Measurements from ENCODE around the gene SPATA2. TPM values are rescaled to one million over a fixed set of nuclear protein-coding genes. Genes with fewer than 3 reads are reported as not detected.

The SPATA2 gene
- polyA plus RNA-seq, 2 of the 4 experiments (the other 2 are of a cell fraction): 4.7 to 5.1 TPM

- CTCF ChIA-PET: interaction anchor here (0.6 to 1.7 kb wide), 11 partner anchors 8 to 312 kb away, joined by 3 to 19 read pairs (median 3); no protein-coding TSS in a partner anchor
- 91% methylated on average over 9 of the region's 10 CpGs for WGBS (ENCODE audit: missing lambda C conversion rate)
- TF ChIP-seq MAFK (IDR thresholded peaks at IDR 0.05; ENCODE audit: partially characterized antibody) (no peak), ZNF302 (CRISPR knock-in tag; IDR thresholded peaks at IDR 0.05) (no peak), PBX3 (IDR thresholded peaks at IDR 0.05) (no peak)
- TF ChIP-seq, protein P1, sequence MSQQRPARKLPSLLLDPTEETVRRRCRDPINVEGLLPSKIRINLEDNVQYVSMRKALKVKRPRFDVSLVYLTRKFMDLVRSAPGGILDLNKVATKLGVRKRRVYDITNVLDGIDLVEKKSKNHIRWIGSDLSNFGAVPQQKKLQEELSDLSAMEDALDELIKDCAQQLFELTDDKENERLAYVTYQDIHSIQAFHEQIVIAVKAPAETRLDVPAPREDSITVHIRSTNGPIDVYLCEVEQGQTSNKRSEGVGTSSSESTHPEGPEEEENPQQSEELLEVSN (IDR thresholded peaks at IDR 0.05; ENCODE audit: borderline replicate concordance, low read depth): no peak
- no peak for FAIRE-seq
- Histone ChIP-seq H3K4me3 (no peak overlapping the region), H3K27ac (peak overlapping the region in 1 of 2 experiments; percentile 65; a peak in 3 of 6 replicates), H3K4me2 (no peak overlapping the region), H3K9me3 (no peaks in the 10 kb centered on the region), H3K4me1 (peaks cover 26% of the 10 kb centered on the region)
- POLR2A ChIA-PET: interaction anchor here (0.7 kb wide), 1 partner anchor 16 kb away, joined by 3 read pairs; no protein-coding TSS in a partner anchor
- no peak; a peak in 1 of 6 replicates for ATAC-seq
- DNase-seq (ENCODE audit: low read depth in 1 of 2, low spot score in 1 of 2): no peak
Observed at GRCh38 chr20:49854190-49854875, 61.0 kb downstream of the SPATA2 start.

DNA sequence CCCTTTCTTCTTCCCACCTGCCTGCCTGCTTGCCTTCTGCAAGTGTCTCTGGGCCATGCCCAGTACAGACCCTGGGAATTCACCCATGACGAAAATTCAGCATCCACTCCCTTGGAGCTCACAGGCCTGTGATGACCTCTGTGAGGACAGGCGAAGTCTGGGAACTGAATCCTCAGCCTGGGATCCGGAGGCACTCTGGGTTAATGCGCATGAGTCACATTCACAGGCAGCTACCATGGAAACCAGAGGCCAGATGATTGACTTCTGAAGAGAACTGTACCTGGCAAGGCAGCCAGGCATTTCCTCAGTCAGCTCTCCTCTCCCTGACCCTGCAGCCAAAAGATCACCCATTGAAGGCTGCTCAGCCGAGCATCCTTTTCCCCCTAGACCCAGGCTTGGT lies 61.7 kb downstream of the SPATA2 start:
- H3K4me1 ChIP-seq: peaks cover 26% of the 10 kb centered on the region
- no peak for FAIRE-seq
- peak overlapping the region; percentile 9 to 65; a peak in 4 of 6 replicates for H3K27ac ChIP-seq
- H3K4me3 ChIP-seq: no peak overlapping the region
- TF ChIP-seq ZC3H11A (IDR thresholded peaks at IDR 0.05) (no peak), JUNB (IDR thresholded peaks at IDR 0.05) (no peak), CEBPB (IDR thresholded peaks at IDR 0.05) (no peak), FOSL2 (IDR thresholded peaks at IDR 0.05) (no peak), FOSL2 (CRISPR knock-in tag; IDR thresholded peaks at IDR 0.05) (peak; percentile 41; the same call in 1 of the 2 replicates)
- TF ChIP-seq, protein P2, sequence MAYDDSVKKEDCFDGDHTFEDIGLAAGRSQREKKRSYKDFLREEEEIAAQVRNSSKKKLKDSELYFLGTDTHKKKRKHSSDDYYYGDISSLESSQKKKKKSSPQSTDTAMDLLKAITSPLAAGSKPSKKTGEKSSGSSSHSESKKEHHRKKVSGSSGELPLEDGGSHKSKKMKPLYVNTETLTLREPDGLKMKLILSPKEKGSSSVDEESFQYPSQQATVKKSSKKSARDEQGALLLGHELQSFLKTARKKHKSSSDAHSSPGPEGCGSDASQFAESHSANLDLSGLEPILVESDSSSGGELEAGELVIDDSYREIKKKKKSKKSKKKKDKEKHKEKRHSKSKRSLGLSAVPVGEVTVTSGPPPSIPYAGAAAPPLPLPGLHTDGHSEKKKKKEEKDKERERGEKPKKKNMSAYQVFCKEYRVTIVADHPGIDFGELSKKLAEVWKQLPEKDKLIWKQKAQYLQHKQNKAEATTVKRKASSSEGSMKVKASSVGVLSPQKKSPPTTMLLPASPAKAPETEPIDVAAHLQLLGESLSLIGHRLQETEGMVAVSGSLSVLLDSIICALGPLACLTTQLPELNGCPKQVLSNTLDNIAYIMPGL (CRISPR knock-in tag; IDR thresholded peaks at IDR 0.05; ENCODE audit: borderline replicate concordance): no peak
- DNase-seq (ENCODE audit: low read depth in 1 of 2, low spot score in 1 of 2): peak in 1 of 2 experiments; percentile 66
- ChIA-PET CTCF (interaction anchor here (1.0 to 1.7 kb wide), 7 partner anchors 13 to 245 kb away, joined by 3 to 19 read pairs (median 3); no protein-coding TSS in a partner anchor), POLR2A (interaction anchor here (0.7 kb wide), 1 partner anchor 15 kb away, joined by 3 read pairs; no protein-coding TSS in a partner anchor)
- ATAC-seq: peak; percentile 67 to 81; a peak in 5 of 6 replicates
- 0 out of 3 replicates have a peak overlapping the region, but pooled peaks have one; percentile 14 for H3K4me2 ChIP-seq
- 73% methylated on average over 5 of the region's 5 CpGs for WGBS (ENCODE audit: missing lambda C conversion rate)
- H3K9me3 ChIP-seq: no peaks in the 10 kb centered on the region

Small RNA genes within 50 kb of the gene (small RNA-seq; reads per million reads assigned to genes)
- gene RF00017 (0 reads per million in 6 experiments), gene RF00019 (0 reads per million in 6 experiments)

Other genes starting within 250 kb of the SPATA2 start
- gene B4GALT5, start 201.7 kb downstream of the SPATA2 start, polyA plus RNA-seq (2011; rRNA removed): 82.8 and 88.7 TPM in 2 replicates
- gene B4GALT5, start 201.7 kb downstream of the SPATA2 start, polyA plus RNA-seq (2017; fragmentation: RNase III; extraction: RNeasy Plus Mini Kit Qiagen cat#74134 plus additional on column Dnase treatment): 68.1 to 84.0 TPM (median 81.5 TPM) in 3 replicates
- gene SLC9A8, start 102.7 kb downstream of the SPATA2 start, polyA plus RNA-seq (2011; rRNA removed): 5.0 and 7.4 TPM in 2 replicates
- gene SLC9A8, start 102.7 kb downstream of the SPATA2 start, polyA plus RNA-seq (2017; fragmentation: RNase III; extraction: RNeasy Plus Mini Kit Qiagen cat#74134 plus additional on column Dnase treatment): 7.9 to 9.5 TPM (median 7.9 TPM) in 3 replicates
- 44.8 and 67.8 TPM in 2 replicates for gene RNF114, start 20.9 kb upstream of the SPATA2 start, polyA plus RNA-seq (2011; rRNA removed)
- 43.1 to 47.0 TPM (median 44.0 TPM) in 3 replicates for gene RNF114, start 20.9 kb upstream of the SPATA2 start, polyA plus RNA-seq (2017; fragmentation: RNase III; extraction: RNeasy Plus Mini Kit Qiagen cat#74134 plus additional on column Dnase treatment)
- gene SNAI1, start 67.5 kb upstream of the SPATA2 start, polyA plus RNA-seq (2011; rRNA removed): 7.0 and 7.2 TPM in 2 replicates
- gene SNAI1, start 67.5 kb upstream of the SPATA2 start, polyA plus RNA-seq (2017; fragmentation: RNase III; extraction: RNeasy Plus Mini Kit Qiagen cat#74134 plus additional on column Dnase treatment): 8.0 to 11.1 TPM (median 10.7 TPM) in 3 replicates
- 114 and 141 TPM in 2 replicates for gene UBE2V1, start 197.6 kb upstream of the SPATA2 start, polyA plus RNA-seq (2011; rRNA removed)
- 129 to 143 TPM (median 130 TPM) in 3 replicates for gene UBE2V1, start 197.6 kb upstream of the SPATA2 start, polyA plus RNA-seq (2017; fragmentation: RNase III; extraction: RNeasy Plus Mini Kit Qiagen cat#74134 plus additional on column Dnase treatment)
- gene PEDS1, start 238.2 kb upstream of the SPATA2 start, polyA plus RNA-seq (2011; rRNA removed): 24.5 and 33.5 TPM in 2 replicates
- 23.1 to 26.5 TPM (median 25.8 TPM) in 3 replicates for gene PEDS1, start 238.2 kb upstream of the SPATA2 start, polyA plus RNA-seq (2017; fragmentation: RNase III; extraction: RNeasy Plus Mini Kit Qiagen cat#74134 plus additional on column Dnase treatment)